ELR (cell line): ENCODE results near the gene GPX4.

Experiments used
- DNase-seq: peaks from one replicate; pipeline ENCODE4 v3.0.0-alpha.2; 2015; ENCODE audit warnings: low read depth

The GPX4 gene

DNA sequence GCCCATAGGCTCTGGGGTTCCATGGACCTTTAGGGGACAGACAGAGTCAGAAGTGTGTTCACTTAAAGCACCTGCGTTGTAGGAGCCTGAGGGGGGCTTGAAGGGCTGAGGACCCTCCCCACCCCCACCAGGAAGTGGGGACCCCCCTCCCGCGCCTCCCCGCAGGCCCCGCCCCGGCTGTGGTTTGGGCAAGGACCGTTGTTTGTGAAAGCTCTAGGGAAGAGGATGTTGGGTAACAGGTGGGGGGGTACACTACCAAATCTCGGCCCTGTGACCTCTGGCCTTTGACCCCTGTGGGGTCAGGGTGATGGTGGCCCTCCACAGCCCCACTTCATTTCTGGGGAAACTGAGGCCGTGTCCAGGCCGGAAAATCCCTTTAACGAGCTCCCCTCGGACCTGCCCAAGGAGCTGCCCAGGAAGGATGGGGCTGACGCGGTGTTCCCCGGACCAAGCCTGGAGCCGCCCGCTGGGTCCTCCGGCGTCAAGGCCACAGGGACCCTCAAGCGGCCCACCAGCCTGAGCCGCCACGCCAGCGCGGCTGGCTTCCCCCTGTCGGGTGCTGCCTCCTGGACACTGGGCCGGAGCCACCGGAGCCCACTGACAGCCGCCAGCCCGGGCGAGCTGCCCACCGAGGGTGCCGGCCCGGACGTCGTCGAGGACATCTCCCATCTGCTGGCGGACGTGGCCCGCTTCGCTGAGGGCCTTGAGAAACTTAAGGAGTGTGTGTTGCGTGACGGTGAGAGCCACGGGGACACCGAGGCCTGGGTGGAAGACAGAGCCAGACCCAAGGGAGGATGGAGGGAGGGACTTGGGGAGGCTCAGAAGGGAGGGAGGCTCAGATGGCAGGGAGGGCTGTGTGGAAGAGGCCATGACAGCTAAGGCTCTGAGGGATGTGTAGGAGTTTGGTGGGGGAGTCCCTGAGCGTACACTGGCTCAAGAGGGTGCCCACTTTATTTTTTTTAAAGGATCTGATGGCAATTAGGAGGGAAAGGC, 35.5 kb upstream of the GPX4 start:
- no peak for DNase-seq

DNA sequence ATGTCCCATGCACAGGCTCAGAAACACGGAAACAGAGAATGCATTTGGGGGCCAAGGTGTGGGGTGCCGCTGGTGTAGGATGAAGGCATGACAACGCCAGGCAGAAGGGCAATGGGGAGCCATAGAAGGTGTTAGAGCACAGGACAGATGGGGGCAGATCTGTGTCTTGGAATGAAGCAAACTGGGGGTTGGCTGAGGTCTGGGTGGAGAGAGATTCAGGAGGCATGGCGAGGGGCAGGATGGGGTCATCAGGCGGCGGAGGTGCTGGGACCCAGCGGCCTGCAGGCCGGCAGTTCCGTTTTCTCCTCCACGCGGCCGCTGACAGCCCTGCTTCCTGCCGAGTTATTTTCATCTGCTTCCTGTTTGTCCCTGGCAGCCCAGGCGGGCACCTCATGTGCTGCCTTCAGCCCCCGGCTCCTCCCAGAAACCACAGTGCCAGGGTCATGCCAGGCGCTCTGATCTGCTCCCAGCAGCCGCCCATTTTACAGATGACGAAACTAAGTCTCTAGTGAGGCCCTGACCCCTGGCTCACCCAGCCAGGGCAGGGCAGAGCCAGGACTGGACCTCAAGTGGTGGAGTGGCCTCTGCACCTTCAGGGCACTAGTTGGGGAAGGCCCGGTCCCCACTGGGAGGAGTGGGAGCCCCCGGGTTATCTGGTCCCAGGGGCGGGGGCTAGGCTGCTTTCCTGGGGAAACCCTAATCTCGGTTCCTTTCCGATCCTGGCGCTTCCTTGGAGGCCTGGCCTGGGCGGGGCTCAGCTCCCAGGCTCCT, 34.6 kb upstream of the GPX4 start:
- DNase-seq: no peak

DNA sequence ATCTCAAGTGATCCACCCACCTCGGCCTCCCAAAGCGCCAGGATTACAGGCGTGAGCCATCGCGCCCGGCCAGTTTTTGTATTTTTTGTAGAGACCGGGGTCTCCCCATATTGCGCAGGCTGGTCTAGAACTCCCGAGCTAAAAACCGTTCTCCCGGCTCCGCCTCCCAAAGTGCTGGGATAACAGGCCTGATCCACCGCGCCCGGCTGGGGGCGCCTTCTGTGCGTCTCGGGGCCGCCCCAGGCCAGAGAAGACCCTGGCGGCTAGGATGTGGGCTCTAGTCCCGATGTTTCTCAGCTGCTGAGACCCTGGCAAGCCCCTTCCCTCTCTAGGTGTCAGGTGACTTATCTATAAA, 33.2 kb upstream of the GPX4 start:
- DNase-seq: no peak

DNA sequence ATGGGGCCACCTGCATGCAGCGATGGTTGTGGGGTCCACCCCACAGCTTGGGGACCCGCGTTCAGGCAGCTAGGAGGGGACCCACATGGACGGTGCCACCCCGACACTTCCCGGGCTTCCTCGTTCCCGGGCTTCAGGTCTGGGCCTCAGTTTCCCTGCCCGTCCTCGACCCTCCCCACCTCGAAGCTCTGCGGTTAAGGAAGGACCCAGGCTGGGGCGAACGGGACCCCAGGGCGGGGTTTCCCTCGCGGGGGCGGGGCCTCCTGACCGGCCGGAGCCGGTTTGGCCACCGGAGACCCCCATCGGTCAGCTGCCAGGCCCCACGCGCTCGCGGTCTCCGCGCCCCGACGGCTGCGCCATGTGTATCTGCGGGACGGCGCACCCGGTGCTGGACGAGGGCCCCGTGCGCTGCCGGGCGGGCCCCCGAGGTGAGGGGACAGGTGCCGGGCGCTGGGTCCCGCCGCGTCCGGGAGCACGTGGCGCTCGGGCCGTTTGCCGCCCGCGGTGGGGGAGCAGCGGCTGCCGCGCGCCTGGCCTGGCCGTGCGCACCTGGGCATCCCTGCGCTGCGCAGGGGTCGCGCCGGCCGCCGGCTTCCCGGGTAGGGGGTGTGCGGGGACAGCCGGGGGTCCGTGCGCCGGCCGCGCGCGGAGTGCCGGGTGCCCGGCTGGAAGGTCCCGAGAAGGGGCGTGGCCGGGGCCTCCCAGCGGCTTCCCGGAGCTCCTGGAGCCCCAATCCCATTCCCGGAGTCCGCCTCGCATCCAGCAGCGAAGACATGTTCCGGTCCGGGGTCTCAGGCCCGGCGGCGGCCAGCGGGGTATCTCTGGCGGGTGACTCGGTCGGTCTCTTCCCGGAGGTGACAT, 32.6 kb upstream of the GPX4 start:
- no peak for DNase-seq

DNA sequence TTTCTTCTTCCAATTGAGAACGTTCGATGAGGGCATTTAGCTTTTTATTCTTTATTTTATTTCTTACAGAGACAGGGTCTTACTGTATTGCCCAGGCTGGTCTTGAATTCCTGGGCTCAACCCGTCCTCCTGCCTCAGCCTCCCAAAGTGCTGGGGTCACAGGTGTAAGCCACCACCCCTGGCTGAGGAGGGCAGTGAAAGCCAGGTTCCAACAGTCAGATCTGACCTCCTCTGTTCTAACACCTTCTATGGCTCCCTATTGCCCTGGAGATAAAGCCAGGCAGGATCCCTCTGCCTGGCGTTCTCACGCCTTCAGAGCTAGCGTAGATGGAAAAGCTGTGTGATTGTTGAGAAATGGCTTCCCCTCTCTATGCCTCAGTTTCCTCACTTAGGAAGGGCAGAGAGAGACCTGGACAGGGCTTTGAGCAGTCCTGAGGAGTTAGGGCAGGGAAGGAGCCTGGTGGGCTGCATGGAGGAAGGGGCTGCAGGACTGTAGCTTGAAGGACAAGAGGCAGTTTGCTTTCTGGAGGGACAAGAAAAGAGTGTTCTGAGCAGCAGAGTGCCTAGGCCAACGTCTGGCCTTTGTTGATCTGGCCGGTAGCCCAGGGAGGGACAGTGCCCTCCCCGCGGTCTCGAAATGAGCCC, 31.3 kb upstream of the GPX4 start:
- no peak for DNase-seq

DNA sequence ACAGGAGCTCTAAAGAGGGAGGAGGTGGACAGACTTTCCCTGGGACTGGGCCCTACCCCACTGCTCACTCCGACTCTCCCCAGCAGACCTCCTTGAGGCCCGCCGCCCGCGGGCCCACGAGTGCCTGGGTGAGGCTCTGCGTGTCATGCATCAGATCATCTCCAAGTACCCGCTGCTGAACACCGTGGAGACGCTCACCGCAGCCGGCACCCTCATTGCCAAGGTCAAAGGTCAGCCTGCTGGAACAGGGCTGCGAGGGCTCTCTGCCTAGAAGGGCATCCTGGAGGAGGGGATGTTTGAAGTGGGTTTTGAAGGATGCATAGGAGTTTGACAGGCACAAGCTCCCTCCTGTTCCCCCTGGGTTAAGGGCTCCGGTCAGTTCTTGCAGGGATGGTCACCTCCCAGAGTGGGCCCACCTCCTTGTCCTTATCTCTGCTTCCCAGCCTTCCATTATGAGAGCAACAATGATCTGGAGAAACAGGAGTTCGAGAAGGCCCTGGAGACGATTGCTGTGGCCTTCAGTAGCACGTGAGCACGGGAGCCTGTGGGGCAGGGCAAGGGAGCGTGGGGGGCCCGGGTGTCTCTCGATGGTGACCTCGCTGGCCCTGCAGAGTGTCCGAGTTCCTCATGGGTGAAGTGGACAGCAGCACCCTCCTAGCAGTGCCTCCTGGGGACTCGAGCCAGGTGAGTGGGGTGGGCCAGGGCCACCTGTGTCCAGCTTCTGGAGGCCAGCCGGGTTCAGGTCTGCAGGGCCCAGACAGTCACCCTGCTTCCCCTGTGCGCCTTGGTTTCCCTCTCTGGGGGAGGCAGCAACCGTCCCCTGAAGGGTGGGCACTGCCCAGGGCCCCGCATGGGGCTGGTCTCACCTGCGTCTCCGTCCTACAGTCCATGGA, 30.5 kb upstream of the GPX4 start:
- DNase-seq: no peak

DNA sequence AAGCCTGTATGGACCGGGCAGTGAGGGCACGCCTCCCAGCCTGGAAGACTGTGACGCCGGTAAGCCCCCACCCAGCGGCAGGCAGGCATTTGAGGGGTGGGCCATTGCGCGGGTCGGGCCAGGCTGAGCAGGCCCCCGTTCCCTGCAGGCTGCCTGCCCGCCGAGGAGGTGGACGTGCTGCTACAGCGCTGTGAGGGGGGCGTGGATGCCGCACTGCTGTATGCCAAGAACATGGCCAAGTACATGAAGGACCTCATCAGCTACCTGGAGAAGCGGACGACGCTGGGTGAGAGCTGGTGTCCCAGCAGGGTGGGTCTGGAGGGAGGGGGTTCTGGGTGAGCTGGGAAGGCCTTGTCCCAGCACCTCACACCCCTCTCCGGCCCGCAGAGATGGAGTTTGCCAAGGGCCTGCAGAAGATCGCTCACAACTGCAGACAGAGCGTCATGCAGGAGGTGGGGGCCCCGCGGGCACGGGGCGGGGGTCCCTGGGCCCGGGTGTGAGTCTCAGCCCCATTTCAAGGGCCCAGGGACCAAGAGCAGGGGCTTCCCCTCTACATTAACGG, 29.8 kb upstream of the GPX4 start:
- no peak for DNase-seq

DNA sequence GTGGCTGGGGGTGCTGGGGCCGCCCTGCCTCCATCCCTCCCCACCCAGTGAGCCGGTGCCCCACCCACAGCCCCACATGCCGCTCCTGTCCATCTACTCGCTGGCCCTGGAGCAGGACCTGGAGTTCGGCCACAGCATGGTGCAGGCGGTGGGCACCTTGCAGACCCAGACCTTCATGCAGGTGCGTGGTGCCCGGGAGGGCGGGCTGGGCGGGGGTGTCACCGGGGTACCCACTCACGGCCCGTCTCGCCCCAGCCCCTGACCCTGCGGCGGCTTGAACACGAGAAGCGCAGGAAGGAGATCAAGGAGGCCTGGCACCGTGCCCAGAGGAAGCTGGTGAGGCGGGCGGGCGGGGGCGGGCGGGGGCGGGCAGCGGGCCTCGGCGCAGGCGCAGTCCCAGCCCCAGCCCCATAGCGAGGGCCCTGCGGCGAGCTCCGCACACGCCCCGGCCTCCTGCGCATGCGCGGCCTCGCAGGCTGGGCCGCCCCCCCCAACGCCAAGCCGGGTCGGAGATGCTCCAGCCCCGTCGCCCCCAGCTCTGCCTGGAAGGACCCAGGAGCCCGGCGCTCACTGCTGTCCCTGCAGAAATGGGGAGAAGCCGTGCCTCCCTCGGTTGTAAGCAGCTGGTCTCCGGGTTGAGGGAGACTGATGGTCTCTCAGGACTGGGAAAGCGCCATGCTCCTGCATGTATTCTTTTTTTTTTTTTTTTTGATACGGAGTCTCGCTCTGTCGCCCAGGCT, 29.1 kb upstream of the GPX4 start:
- DNase-seq: no peak

DNA sequence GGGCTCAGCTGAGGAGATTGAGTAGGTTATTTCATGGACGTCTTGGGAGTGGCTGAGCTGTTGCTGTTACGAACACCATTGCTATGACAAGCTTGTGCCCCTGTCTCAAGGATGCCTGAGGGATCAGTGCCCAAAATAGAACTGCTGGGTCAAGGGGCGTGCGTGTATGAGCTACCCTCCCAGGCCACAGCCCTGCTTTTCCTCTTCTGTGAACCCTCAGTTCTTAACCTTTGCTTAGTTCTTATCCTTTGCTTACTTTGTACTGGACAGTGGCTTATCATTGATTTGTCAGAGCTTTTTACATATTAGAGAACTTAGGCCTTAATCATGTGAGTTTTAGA, 27.8 kb upstream of the GPX4 start:
- no peak for DNase-seq

DNA sequence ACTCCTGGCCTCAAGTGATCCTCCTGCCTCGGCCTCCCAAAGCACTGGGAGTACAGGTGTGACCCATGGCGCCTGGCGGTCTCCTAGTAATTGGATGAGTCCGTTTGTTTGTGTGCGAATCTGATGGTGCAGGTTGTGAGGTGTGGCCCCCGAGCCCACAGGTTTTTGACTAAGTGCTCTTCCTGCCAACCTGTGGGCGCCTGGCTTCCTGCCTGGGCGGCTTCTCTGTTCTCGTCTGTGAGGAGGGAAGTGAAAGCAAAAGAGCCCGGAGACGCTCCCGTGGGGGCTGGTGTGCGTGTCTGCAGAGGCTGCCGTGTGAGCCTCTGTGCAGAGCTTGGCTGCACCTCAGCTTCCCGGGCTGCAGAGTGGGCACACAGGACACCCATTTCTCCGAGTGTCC, 26.8 kb upstream of the GPX4 start:
- no peak for DNase-seq

DNA sequence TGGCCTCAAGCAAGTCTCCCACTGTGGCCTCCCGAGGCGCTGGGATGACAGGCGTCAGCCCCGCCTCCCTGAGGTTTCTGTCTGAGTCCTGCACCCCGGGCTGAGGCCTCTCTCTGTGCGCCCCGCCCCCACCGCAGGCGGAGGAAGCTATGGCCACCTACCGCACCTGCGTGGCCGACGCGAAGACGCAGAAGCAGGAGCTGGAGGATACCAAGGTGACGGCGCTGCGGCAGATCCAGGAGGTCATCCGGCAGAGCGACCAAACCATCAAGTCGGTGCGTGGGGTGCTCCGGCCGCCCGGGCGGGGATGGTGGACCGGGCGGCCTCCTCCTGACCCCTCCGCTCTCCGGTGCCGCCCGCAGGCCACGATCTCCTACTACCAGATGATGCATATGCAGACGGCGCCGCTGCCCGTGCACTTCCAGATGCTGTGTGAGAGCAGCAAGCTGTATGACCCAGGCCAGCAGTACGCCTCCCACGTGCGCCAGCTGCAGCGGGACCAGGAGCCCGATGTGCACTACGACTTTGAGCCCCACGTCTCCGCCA, 24.2 kb upstream of the GPX4 start:
- DNase-seq: no peak

DNA sequence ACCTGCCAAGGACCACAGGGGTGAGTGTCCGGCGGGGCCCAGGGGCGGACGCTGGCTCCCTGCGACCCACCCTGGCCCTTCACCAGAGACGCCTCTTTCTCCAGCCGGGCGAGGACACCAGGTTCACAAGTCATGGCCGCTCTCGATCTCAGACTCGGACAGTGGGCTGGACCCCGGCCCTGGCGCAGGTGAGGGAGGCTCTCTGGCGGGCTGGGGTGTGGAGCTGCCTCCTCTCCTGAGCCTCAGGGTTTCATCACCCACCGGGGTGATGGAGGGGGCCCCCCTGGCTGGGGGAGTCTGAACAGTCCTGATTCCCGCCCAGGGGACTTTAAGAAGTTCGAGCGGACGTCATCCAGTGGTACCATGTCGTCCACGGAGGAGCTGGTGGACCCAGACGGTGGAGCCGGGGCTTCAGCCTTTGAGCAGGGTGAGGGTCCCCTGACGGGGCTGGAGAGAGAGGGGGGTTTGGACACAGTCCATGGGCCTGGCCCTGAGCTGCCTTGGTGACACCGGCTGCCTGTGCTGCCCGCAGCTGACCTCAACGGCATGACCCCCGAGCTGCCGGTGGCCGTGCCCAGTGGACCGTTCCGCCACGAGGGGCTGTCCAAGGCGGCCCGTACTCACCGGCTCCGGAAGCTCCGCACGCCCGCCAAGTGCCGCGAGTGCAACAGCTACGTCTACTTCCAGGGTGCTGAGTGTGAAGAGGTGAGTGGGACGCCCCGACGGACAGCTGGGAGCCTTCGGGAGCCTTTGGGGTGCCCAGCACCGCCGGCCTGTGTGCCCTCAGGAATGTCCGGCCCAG, 23.2 kb upstream of the GPX4 start:
- DNase-seq: no peak

DNA sequence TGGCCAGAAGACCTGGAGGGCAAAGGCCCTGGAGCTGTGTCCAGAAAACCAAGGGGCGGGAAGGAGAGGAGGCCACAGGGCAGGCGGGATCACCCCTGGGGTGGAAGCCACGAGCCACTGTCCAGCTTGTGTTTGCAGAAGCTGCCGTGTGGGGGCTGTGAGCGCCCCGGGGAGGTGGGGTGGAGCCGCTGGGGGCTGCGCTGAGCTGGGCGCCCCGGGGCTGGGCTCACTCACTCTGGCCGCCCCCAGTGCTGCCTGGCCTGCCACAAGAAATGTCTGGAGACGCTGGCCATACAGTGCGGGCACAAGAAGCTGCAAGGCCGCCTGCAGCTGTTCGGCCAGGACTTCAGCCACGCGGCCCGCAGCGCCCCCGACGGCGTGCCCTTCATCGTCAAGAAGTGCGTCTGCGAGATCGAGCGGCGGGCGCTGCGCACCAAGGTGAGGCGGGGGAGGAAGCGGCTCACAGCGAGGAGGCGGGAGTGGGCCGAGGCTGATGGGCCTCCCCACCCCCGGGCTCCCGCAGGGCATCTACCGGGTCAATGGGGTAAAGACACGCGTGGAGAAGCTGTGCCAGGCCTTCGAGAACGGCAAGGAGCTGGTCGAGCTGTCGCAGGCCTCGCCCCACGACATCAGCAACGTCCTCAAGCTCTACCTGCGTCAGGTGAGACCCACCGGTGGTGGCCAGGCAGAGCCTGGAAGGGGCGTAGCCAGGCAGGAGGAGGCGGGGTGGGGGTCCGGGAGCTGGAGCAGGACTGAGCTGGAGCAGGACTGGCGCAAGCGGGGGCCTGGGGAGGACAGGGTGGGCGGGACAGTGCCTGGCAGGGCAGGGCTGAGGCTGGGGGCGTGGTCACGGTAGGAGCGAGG, 22.3 kb upstream of the GPX4 start:
- no peak for DNase-seq

DNA sequence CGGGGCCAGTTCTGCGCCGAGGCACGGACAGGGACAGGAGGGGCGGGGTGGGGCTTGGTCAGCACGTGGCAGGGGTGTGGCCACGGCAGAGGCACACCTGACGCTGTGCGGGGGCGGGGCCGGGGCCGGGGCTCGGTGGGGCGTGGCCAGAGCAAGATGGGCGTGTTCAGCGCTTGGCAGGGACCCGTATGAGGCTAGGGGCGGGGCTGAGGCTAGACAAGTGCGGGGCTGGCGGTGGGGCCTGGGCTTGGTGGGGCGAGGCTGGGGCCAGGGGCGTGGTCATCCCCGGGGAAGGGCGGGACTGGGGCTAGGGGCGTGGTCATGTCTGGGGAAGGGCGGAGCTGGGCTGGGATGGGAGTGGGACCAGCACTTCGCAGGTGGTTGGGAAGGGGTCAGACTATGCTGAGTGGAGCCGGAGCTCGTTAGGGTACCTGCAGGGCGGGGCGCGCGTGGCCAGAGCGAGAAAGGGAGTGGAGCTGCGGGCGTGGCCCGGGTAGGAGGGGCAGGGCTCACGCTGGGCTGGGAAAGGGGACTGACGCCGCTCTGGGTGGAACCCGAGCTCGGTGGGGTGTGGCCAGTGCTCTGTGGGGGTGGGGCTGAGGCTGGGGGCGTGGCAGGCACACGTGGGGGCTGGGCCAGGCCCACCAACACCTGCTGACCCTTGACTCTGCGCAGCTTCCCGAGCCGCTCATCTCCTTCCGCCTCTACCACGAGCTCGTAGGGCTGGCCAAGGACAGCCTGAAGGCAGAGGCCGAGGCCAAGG, 21.4 kb upstream of the GPX4 start:
- peak; percentile 68 for DNase-seq

DNA sequence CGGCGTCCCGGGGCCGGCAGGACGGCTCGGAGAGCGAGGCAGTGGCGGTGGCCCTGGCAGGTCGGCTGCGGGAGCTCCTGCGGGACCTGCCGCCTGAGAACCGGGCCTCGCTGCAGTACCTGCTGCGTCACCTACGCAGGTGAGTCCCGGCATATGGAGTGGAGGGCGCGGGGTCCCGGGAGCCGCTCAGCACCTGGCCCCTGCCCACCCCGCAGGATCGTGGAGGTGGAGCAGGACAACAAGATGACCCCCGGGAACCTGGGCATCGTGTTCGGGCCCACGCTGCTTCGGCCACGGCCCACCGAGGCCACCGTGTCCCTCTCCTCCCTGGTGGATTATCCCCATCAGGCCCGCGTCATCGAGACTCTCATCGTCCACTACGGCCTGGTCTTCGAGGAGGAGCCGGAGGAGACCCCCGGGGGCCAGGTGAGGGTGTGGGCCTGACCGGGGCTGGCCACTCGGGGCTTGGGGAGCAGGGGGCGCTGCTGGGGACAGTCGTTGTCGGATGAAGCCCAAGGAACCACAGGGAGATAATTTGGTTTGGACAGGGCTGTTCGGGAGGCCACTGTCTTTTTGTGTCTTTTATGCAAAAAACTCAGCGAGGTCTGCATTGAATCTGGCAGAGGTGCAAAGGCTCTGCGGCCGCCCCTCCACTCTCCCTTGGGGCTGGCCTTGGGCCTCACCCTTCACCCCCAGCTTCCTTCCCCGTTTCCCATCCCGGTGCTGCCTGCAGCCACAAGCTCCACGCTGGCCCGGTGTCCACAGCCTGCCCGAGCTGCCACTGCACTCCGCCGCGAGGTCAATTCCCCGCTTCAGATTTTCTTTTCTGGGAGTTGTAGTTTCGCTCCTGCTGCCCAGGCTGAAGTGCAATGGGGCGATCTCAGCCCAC, 20.6 kb upstream of the GPX4 start:
- no peak for DNase-seq
